MM.1S (cell line): ENCODE measurements around the gene MTX1.
"Not testable (repeated sequence)": the region's sequence is repeated elsewhere in the genome, so short reads cannot be mapped to it uniquely, and the experiment has no call there.

ENCODE experiments used
- EZH2phosphoT487 ChIP-seq: fragments of 300-600 bp; sonication (generic); IDR thresholded peaks from 2 replicates; pipeline ENCODE4 v1.6.1; 2018; ENCODE audit warnings: antibody characterized with exemption, low read length
- TF ChIP-seq, protein P1 (sequence below): fragments of 300-600 bp; sonication (generic); IDR thresholded peaks from 2 replicates; pipeline ENCODE4 v1.5.1; 2016; ENCODE audit warnings: antibody characterized with exemption, low read length, mixed read lengths

DNA sequence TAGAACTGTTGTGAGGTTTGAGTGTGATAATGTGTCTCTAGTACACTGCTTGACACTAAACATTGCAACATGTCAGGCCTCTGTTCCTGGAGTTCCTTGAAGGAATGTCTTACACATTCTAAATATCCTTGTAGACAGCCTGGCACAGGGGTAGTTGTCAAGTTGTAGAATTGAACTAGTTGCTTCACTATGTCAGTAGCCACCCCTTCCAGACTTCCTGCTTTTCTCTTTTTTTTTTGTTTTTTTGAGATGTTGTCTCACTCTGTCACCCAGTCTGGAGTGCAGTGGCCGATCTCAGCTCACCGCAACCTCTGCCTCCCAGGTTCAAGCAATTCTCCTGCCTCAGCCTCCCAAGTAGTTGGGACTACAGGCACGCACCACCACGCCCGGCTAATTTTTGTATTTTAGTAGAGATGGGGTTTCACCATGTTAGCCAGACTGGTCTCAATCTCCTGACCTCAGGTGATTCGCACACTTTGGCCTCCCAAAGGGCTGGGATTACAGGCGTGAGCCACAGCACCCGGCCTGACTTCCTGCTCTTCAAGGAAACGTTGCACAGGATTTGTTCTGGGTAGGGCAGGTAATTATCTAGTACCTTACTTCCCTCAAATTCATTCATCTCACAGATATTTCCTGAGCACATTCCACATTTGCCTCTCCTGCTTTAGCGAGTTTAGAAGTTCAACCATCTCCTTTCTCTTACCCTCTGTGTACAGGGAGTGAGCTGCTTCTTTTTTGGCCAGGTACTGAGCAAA, 11.9 kb downstream of the MTX1 start:
- TF ChIP-seq, protein P1, sequence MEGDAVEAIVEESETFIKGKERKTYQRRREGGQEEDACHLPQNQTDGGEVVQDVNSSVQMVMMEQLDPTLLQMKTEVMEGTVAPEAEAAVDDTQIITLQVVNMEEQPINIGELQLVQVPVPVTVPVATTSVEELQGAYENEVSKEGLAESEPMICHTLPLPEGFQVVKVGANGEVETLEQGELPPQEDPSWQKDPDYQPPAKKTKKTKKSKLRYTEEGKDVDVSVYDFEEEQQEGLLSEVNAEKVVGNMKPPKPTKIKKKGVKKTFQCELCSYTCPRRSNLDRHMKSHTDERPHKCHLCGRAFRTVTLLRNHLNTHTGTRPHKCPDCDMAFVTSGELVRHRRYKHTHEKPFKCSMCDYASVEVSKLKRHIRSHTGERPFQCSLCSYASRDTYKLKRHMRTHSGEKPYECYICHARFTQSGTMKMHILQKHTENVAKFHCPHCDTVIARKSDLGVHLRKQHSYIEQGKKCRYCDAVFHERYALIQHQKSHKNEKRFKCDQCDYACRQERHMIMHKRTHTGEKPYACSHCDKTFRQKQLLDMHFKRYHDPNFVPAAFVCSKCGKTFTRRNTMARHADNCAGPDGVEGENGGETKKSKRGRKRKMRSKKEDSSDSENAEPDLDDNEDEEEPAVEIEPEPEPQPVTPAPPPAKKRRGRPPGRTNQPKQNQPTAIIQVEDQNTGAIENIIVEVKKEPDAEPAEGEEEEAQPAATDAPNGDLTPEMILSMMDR = not testable (repeated sequence)
- TF ChIP-seq EZH2phosphoT487 = not testable (repeated sequence)
